ENCODE measurements around the gene RAB7B.
"Not testable (repeated sequence)": the region's sequence is repeated elsewhere in the genome, so short reads cannot be mapped to it uniquely, and the experiment has no call there.

The RAB7B gene

GRCh38 chr1:205998457-205999241 is 4.5 kb downstream of the RAB7B start:
- Histone ChIP-seq H4K20me1 (ENCODE audit: low read depth, low read length) (no peaks in the 10 kb centered on the region), H3K79me2 (ENCODE audit: insufficient read depth, low read length) (no peaks in the 10 kb centered on the region), H3K9ac (ENCODE audit: low read length) (no peak overlapping the region), H3K4me2 (ENCODE audit: low read depth, low read length, poor library complexity, severe bottlenecking) (no peak overlapping the region), H3K4me3 (ENCODE audit: insufficient read depth, low read length, poor library complexity, severe bottlenecking) (no peak overlapping the region), H3K9me2 (replicated peaks; ENCODE audit: insufficient read depth, low read length) (no peaks in the 10 kb centered on the region), H2AFZ (ENCODE audit: low read depth, low read length, severe bottlenecking) (no peak overlapping the region), H3K9me3 (ENCODE audit: insufficient read depth, low read length) (no peaks in the 10 kb centered on the region), H3K36me3 (ENCODE audit: low read length) (no peaks in the 10 kb centered on the region), H3F3A (ENCODE audit: insufficient read depth) (no peaks in the 10 kb centered on the region), H3K27me3 (ENCODE audit: low read length) (no peaks in the 10 kb centered on the region), H3K27ac (ENCODE audit: low read depth, low read length) (no peak overlapping the region)
- TF ChIP-seq CTCF (IDR thresholded peaks at IDR 0.05; ENCODE audit: insufficient read depth, low read length, poor library complexity, severe bottlenecking) (no peak), EZH2phosphoT487 (conservative IDR thresholded peaks at IDR 0.05; ENCODE audit: low read length) (no peak)

- not testable (repeated sequence) for H3K4me2 ChIP-seq (ENCODE audit: low read depth, low read length, poor library complexity, severe bottlenecking); H3K27me3 ChIP-seq (ENCODE audit: low read length); H3K9me3 ChIP-seq (ENCODE audit: insufficient read depth, low read length); H3K79me2 ChIP-seq (ENCODE audit: insufficient read depth, low read length); H3K9ac ChIP-seq (ENCODE audit: low read length); H2AFZ ChIP-seq (ENCODE audit: low read depth, low read length, severe bottlenecking); H3K27ac ChIP-seq (ENCODE audit: low read depth, low read length); H3K9me2 ChIP-seq (replicated peaks; ENCODE audit: insufficient read depth, low read length); H3K4me3 ChIP-seq (ENCODE audit: insufficient read depth, low read length, poor library complexity, severe bottlenecking); H3F3A ChIP-seq (ENCODE audit: insufficient read depth); H3K36me3 ChIP-seq (ENCODE audit: low read length); H4K20me1 ChIP-seq (ENCODE audit: low read depth, low read length)
Observed at GRCh38 chr1:205996641-205997040, 6.6 kb downstream of the RAB7B start.

- no peak overlapping the region for H3K4me2 ChIP-seq (ENCODE audit: low read depth, low read length, poor library complexity, severe bottlenecking)
- no peaks in the 10 kb centered on the region for H3K36me3 ChIP-seq (ENCODE audit: low read length)
- H3K79me2 ChIP-seq (ENCODE audit: insufficient read depth, low read length), result no peaks in the 10 kb centered on the region
- H2AFZ ChIP-seq (ENCODE audit: low read depth, low read length, severe bottlenecking), result no peak overlapping the region
- TF ChIP-seq EZH2phosphoT487 (conservative IDR thresholded peaks at IDR 0.05; ENCODE audit: low read length), result no peak
- no peak for TF ChIP-seq CTCF (IDR thresholded peaks at IDR 0.05; ENCODE audit: insufficient read depth, low read length, poor library complexity, severe bottlenecking)
- no peaks in the 10 kb centered on the region for H3K9me3 ChIP-seq (ENCODE audit: insufficient read depth, low read length)
- no peak overlapping the region for H3K9ac ChIP-seq (ENCODE audit: low read length)
- no peaks in the 10 kb centered on the region for H3F3A ChIP-seq (ENCODE audit: insufficient read depth)
- no peaks in the 10 kb centered on the region for H3K9me2 ChIP-seq (replicated peaks; ENCODE audit: insufficient read depth, low read length)
- H3K27ac ChIP-seq (ENCODE audit: low read depth, low read length), result no peak overlapping the region
- H3K27me3 ChIP-seq (ENCODE audit: low read length), result no peaks in the 10 kb centered on the region
- no peak overlapping the region for H3K4me3 ChIP-seq (ENCODE audit: insufficient read depth, low read length, poor library complexity, severe bottlenecking)
- H4K20me1 ChIP-seq (ENCODE audit: low read depth, low read length), result no peaks in the 10 kb centered on the region
Observed at GRCh38 chr1:205994346-205994745, 8.8 kb downstream of the RAB7B start.

- H3K4me2 ChIP-seq (ENCODE audit: low read depth, low read length, poor library complexity, severe bottlenecking), result no peak overlapping the region
Observed at GRCh38 chr1:205993068-205993467, 10.1 kb downstream of the RAB7B start.

More at GRCh38 chr1:205993068-205993467, 10.1 kb downstream of the RAB7B start:
- TF ChIP-seq EZH2phosphoT487 (conservative IDR thresholded peaks at IDR 0.05; ENCODE audit: low read length) (no peak), CTCF (IDR thresholded peaks at IDR 0.05; ENCODE audit: insufficient read depth, low read length, poor library complexity, severe bottlenecking) (no peak)
- H3K9me2 ChIP-seq (replicated peaks; ENCODE audit: insufficient read depth, low read length), result no peaks in the 10 kb centered on the region
- H3F3A ChIP-seq (ENCODE audit: insufficient read depth), result no peaks in the 10 kb centered on the region
- no peak overlapping the region for H3K4me3 ChIP-seq (ENCODE audit: insufficient read depth, low read length, poor library complexity, severe bottlenecking)
- no peaks in the 10 kb centered on the region for H3K79me2 ChIP-seq (ENCODE audit: insufficient read depth, low read length)
- no peaks in the 10 kb centered on the region for H3K27me3 ChIP-seq (ENCODE audit: low read length)
- no peaks in the 10 kb centered on the region for H4K20me1 ChIP-seq (ENCODE audit: low read depth, low read length)
- no peak overlapping the region for H3K27ac ChIP-seq (ENCODE audit: low read depth, low read length)
- no peak overlapping the region for H3K9ac ChIP-seq (ENCODE audit: low read length)
- no peaks in the 10 kb centered on the region for H3K9me3 ChIP-seq (ENCODE audit: insufficient read depth, low read length)
- no peaks in the 10 kb centered on the region for H3K36me3 ChIP-seq (ENCODE audit: low read length)
- H2AFZ ChIP-seq (ENCODE audit: low read depth, low read length, severe bottlenecking), result no peak overlapping the region
